Measurements from ENCODE around the gene KDM8. TPM values are rescaled to one million over a fixed set of nuclear protein-coding genes. Genes with fewer than 3 reads are reported as not detected.
A peak's percentile ranks its signal among the peaks of the same experiment; 100 is the strongest.

KDM8 gene
- total RNA-seq, 1 donor from 2014 or later = 9.6 TPM

DNA sequence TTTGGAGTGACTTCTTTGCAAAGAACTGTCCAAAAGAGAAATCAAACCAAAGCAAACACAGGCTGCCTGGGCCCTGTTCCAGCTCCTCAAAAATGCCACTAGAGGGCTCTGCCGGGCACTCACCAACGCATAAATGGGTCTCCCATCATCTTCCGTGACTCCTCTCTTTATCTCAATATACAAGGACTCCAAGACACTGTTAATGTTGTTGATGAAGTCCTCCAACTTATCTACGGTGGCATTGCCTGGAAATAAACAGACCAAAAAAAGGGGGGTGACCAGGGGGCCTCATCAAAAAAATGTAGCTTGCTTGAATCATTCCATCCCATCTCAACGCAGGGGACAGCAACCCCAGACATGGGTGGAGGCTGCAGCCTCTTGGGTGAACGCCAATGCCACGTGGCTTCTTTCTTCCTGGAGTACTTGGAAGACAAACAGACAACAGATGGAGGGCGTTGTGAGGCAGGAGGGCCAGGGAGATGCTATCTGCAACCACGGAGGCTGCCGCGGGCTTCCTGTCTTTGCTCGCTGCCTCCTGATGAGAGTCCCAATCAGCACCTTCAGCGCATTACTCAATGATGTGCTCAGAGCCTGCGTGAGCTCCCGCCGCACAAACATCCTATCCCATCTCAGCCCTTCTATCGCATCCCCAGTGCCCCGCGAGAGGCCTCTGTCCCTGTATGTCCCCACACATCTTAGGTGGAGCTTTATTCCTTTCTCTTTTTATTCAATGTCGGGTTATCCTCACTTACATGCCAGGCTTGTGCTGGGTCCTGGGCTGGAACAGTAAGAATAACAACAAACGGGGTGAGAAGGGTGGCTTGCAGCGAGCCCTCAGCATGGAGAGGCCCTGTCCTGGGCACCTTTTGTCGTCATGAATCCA lies 32.0 kb downstream of the KDM8 start:
- H3K4me1 Mint-ChIP-seq (ENCODE audit: low read depth, unreplicated experiment) = peaks cover 37% of the 10 kb centered on the region
- TF ChIP-seq, protein P1, sequence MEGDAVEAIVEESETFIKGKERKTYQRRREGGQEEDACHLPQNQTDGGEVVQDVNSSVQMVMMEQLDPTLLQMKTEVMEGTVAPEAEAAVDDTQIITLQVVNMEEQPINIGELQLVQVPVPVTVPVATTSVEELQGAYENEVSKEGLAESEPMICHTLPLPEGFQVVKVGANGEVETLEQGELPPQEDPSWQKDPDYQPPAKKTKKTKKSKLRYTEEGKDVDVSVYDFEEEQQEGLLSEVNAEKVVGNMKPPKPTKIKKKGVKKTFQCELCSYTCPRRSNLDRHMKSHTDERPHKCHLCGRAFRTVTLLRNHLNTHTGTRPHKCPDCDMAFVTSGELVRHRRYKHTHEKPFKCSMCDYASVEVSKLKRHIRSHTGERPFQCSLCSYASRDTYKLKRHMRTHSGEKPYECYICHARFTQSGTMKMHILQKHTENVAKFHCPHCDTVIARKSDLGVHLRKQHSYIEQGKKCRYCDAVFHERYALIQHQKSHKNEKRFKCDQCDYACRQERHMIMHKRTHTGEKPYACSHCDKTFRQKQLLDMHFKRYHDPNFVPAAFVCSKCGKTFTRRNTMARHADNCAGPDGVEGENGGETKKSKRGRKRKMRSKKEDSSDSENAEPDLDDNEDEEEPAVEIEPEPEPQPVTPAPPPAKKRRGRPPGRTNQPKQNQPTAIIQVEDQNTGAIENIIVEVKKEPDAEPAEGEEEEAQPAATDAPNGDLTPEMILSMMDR (IDR thresholded peaks at IDR 0.05; ENCODE audit: partially characterized antibody, unreplicated experiment) = peak; percentile 49
- H3K4me3 Mint-ChIP-seq (ENCODE audit: unreplicated experiment) = no peak overlapping the region
- H3K27me3 Mint-ChIP-seq (ENCODE audit: unreplicated experiment) = peaks cover 2% of the 10 kb centered on the region
- peak overlapping the region; percentile 40 for H3K27ac Mint-ChIP-seq (ENCODE audit: unreplicated experiment)
- H3K36me3 Mint-ChIP-seq (ENCODE audit: unreplicated experiment) = no peaks in the 10 kb centered on the region
- H3K9me3 Mint-ChIP-seq (ENCODE audit: unreplicated experiment) = peaks cover 13% of the 10 kb centered on the region
- DNase-seq = no peak

DNA sequence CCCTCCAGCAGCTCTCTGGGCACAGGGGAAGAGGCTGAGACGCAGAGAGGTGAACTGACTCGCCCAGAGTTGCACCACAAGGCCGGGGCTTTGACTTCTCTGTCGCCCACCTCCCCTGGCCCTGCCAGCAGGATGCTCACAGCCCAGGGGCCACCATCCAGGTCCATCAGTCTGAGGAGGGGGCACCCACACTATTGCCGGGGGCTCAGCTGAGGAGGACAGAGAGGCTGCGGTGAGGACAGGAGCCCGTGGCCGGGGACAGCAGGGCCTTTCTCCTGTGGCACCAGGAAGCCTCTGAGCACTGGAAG lies 32.6 kb downstream of the KDM8 start:
- no peaks in the 10 kb centered on the region for H3K36me3 Mint-ChIP-seq (ENCODE audit: unreplicated experiment)
- no peak overlapping the region for H3K4me3 Mint-ChIP-seq (ENCODE audit: unreplicated experiment)
- TF ChIP-seq, protein P1 (IDR thresholded peaks at IDR 0.05; ENCODE audit: partially characterized antibody, unreplicated experiment) = no peak
- peaks cover 13% of the 10 kb centered on the region for H3K9me3 Mint-ChIP-seq (ENCODE audit: unreplicated experiment)
- peaks cover 2% of the 10 kb centered on the region for H3K27me3 Mint-ChIP-seq (ENCODE audit: unreplicated experiment)
- no peak for DNase-seq
- H3K4me1 Mint-ChIP-seq (ENCODE audit: low read depth, unreplicated experiment) = peaks cover 37% of the 10 kb centered on the region
- H3K27ac Mint-ChIP-seq (ENCODE audit: unreplicated experiment) = no peak overlapping the region

DNA sequence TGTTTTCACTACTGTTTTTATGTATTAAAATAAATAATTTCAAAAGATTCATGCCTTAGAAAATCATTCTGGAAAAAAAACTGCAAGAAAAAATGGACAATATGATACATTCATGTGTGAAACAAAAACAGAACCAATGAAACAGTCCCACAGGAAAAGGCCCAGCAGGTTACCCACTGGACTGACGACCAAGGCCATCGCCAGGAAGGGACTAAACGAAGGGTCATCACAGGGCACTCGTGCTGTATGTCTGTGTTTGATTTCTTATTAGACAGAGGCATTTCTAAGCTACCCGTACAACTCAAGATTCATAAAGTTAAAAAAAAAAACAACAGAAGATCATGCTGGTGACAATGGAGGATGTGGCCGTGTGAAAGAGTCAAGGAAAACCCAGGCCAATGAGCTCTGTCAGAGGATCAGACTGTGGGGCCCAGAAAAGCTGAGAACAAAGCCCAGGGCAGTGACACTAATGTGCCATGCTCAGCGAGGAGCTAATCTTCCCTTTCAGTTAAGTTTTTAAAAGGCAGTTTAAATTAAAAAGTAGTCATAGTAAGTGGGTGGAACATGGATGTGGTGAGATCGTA lies 33.4 kb downstream of the KDM8 start:
- DNase-seq = no peak

DNA sequence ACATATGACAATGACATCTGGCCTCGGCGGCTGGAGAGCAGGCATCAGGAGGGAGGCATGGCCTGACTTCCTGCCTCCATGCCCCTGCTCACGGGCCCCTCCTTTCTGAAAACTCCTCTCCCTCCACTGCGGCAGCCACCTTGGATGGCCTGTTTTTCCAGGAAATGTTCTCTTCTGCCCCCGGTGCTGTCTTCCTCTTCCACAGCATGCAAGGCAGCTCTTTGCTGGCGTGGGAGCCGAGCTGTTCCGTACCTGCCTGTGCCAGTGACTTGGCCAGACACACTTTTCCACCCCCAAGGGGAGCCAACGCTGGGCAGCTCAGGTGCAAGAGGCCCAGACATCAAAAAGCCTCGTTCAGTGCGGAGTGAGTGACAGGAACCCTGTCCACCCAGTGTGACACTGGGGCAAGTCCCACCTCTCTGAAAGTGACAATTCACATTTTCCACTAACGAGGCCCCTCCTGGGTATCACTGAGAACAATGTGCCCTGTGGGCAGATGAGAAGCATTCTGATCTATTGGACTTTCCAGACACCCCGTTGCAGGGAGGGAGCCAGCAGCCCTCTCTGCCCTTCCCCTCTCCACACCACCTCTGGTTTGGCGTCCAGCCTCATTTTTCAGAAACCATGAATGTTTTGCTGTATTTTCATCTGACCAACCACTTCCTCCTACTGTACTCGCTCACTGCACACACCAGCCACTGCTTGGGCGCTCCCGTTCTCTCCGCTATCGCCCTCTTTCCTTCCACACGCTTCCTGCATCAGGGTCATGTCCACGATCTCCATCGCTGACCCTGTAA lies 34.1 kb downstream of the KDM8 start:
- H3K27me3 Mint-ChIP-seq (ENCODE audit: unreplicated experiment) = peaks cover 2% of the 10 kb centered on the region
- H3K9me3 Mint-ChIP-seq (ENCODE audit: unreplicated experiment) = peaks cover 10% of the 10 kb centered on the region
- H3K27ac Mint-ChIP-seq (ENCODE audit: unreplicated experiment) = peak overlapping the region; percentile 83
- peak overlapping the region; percentile 66 for H3K4me3 Mint-ChIP-seq (ENCODE audit: unreplicated experiment)
- H3K4me1 Mint-ChIP-seq (ENCODE audit: low read depth, unreplicated experiment) = peaks cover 36% of the 10 kb centered on the region
- TF ChIP-seq, protein P1 (IDR thresholded peaks at IDR 0.05; ENCODE audit: partially characterized antibody, unreplicated experiment) = no peak
- no peaks in the 10 kb centered on the region for H3K36me3 Mint-ChIP-seq (ENCODE audit: unreplicated experiment)
- DNase-seq = no peak

More for the DNA sequence above, 33.4 kb downstream of the KDM8 start:
- peak overlapping the region; percentile 0 for H3K4me3 Mint-ChIP-seq (ENCODE audit: unreplicated experiment)
- H3K4me1 Mint-ChIP-seq (ENCODE audit: low read depth, unreplicated experiment) = peaks cover 37% of the 10 kb centered on the region
- H3K36me3 Mint-ChIP-seq (ENCODE audit: unreplicated experiment) = no peaks in the 10 kb centered on the region
- H3K27me3 Mint-ChIP-seq (ENCODE audit: unreplicated experiment) = peaks cover 2% of the 10 kb centered on the region
- H3K9me3 Mint-ChIP-seq (ENCODE audit: unreplicated experiment) = peaks cover 13% of the 10 kb centered on the region
- TF ChIP-seq, protein P1 (IDR thresholded peaks at IDR 0.05; ENCODE audit: partially characterized antibody, unreplicated experiment) = no peak
- H3K27ac Mint-ChIP-seq (ENCODE audit: unreplicated experiment) = peak overlapping the region; percentile 83

Measured in glutamatergic neuron (in vitro differentiated cells).